ENCODE results near the gene PDZK1.
"Not testable (repeated sequence)": the region's sequence is repeated elsewhere in the genome, so short reads cannot be mapped to it uniquely, and the experiment has no call there.

DNA sequence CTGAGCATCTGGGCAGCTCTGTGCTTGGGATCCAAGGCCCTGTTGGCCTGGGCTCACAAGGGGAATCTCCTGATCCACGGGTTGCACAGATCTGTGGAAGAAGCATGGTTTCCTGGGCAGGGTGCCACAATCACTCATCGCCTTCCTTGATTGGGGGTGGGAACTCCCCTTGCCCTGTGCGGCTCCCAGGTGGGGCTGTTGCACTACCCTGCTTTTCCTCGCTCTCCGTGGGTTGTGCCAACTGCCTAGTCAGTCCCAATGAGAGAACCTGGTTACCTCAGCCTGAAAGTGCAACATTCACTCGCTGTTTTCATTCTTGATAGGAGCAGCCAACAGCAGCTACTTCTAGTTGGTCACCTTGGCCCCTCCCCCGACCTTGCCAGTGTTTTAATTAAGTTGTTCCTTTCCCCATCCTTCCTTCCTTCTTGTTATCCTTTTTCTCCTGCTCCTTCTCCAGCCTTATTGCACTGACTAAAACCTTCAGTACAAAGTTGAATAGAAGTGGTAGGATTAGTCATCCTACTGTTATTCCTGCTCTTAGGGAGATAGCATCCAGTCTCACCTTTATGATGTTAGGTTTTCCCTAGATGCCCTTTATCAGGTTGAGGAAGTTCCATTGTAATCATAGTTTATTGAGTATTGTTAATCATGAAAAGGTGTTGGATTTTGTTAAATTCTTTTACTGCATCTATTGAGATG lies 50.8 kb downstream of the PDZK1 start:
- TF ChIP-seq TAF1 (IDR thresholded peaks at IDR 0.05; ENCODE audit: low read depth, low read length); EZH2 (IDR thresholded peaks at IDR 0.05; ENCODE audit: low read depth, low read length, severe bottlenecking); GABPA (IDR thresholded peaks at IDR 0.05; ENCODE audit: borderline replicate concordance, insufficient read depth, low read length): not testable (repeated sequence)
